ENCODE measurements around the gene ARHGAP15.

DNA sequence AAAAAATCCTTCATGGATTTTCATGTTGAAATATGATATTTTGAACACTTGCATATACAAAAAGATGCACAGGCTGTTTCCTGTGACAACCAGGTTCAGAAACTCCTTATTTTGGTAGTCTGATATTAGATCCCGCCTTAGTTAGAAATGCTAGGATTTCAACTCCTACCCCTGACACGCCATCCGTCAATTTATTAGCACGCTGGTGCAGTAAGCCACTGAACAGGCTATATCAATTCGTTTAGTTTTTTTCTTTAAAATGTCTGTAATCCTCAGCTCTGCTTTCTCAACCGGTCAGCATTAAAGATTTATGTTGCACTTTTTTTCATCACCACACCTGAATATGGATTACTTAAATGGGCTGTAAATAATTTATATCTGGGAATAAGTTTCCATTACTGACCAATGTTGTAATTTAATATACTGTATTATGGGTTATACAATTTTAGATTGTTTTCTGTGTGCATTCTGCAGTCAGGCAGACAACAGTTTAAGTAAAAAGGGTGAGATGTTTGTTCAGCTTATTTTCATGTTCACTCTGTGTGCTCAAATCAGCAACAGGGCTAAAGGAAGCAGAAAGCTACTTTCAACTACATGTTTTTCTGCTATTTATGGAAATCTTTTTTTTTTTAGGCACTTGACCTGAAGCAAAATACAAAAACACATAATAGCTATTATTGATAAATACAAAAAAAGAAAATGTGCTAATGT lies 227.7 kb downstream of the ARHGAP15 start:
- TF ChIP-seq, protein P1, sequence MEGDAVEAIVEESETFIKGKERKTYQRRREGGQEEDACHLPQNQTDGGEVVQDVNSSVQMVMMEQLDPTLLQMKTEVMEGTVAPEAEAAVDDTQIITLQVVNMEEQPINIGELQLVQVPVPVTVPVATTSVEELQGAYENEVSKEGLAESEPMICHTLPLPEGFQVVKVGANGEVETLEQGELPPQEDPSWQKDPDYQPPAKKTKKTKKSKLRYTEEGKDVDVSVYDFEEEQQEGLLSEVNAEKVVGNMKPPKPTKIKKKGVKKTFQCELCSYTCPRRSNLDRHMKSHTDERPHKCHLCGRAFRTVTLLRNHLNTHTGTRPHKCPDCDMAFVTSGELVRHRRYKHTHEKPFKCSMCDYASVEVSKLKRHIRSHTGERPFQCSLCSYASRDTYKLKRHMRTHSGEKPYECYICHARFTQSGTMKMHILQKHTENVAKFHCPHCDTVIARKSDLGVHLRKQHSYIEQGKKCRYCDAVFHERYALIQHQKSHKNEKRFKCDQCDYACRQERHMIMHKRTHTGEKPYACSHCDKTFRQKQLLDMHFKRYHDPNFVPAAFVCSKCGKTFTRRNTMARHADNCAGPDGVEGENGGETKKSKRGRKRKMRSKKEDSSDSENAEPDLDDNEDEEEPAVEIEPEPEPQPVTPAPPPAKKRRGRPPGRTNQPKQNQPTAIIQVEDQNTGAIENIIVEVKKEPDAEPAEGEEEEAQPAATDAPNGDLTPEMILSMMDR (IDR thresholded peaks at IDR 0.05 in 8 of 11, conservative IDR thresholded peaks at IDR 0.05 in 3 of 11) = no peak
- no peak for TF ChIP-seq POLR2AphosphoS5 (IDR thresholded peaks at IDR 0.05)

Measured in spleen (tissue), 7 donors.